ENCODE measurements around the gene PALD1.

DNA sequence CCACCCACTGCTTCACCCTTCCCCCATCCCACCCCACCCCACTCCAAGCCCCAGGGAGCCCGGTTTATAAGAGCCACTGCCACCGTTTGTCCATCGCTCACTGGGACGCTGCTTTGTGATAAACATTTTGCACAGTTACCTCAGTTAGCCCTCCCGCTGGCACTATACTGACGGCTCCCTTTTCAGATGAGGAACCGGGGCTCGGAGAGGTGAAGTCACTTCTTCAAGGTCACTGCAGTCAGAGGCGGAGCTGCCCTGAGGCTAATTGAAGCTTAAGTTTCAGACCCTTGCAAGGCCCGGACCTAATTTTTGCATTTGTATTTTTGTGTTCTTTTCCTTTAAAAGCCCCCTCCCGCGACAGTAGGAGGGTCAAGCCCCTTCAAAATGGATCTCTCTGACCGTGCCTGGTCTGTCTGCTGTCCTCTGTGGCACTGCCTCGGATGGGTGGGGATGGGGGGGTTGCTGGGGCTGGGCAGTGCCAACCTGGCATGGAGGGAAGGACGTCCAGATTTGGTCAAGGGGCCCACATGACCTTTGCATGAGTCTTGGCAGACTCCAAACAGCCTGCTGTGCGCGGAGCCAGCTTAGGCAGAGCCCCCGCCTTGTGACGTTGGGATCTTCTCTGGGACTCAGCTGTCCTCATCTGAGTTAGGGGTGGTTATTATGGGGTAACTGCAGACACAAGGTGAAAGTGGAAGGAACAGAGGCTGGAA, 19.4 kb upstream of the PALD1 start:
- TF ChIP-seq POLR2A (IDR thresholded peaks at IDR 0.05) (no peak), POLR2AphosphoS5 (IDR thresholded peaks at IDR 0.05) (no peak), EP300 (IDR thresholded peaks at IDR 0.05) (no peak)
- TF ChIP-seq, protein P1, sequence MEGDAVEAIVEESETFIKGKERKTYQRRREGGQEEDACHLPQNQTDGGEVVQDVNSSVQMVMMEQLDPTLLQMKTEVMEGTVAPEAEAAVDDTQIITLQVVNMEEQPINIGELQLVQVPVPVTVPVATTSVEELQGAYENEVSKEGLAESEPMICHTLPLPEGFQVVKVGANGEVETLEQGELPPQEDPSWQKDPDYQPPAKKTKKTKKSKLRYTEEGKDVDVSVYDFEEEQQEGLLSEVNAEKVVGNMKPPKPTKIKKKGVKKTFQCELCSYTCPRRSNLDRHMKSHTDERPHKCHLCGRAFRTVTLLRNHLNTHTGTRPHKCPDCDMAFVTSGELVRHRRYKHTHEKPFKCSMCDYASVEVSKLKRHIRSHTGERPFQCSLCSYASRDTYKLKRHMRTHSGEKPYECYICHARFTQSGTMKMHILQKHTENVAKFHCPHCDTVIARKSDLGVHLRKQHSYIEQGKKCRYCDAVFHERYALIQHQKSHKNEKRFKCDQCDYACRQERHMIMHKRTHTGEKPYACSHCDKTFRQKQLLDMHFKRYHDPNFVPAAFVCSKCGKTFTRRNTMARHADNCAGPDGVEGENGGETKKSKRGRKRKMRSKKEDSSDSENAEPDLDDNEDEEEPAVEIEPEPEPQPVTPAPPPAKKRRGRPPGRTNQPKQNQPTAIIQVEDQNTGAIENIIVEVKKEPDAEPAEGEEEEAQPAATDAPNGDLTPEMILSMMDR (IDR thresholded peaks at IDR 0.05), result no peak

Data from sigmoid colon (tissue), 4 donors.